ENCODE measurements around the gene MYO15A.

DNA sequence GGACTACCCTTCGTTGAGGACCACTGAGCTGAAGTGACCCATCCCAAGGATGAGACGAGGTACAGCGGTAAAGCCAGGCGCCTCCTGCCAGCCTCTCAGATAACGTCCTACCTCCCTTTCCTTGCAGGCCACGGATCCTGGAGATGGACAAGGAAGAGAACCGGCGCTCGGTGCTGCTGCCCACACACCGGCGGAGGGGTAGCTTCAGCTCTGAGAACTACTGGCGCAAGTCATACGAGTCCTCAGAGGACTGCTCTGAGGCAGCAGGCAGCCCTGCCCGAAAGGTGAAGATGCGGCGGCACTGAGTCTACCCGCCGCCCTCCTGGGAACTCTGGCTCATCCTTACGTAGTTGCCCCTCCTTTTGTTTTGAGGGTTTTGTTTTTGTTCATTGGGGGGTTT lies 99.5 kb downstream of the MYO15A start:
- TF ChIP-seq CTCF (IDR thresholded peaks at IDR 0.05): no peak
- no peak for TF ChIP-seq POLR2AphosphoS5 (IDR thresholded peaks at IDR 0.05; ENCODE audit: insufficient read depth in 1 of 2, low read depth in 1 of 2)
